Activated naive CD8-positive, alpha-beta T cell treated with anti-CD3 and anti-CD28 coated beads, Interleukin-2, amount 50 U/mL, for 24 hours (primary cell): ENCODE measurements around the gene PTPRT.

Source experiments
- ATAC-seq: fragments of 150-1000 bp; cut with Tn5 transposase; one replicate; pipeline ENCODE4 v1.10.0; 2021
- DNase-seq: peaks from one replicate; pipeline ENCODE4 v3.0.0; 2021
- H3K27ac Mint-ChIP-seq: one replicate; pipeline ENCODE4 v1.8.0; 2021; ENCODE audit warnings: mild to moderate bottlenecking, mixed read lengths
- H3K27me3 Mint-ChIP-seq: one replicate; pipeline ENCODE4 v1.8.0; 2021; ENCODE audit warnings: mixed read lengths
- H3K36me3 Mint-ChIP-seq: one replicate; pipeline ENCODE4 v1.8.0; 2021; ENCODE audit warnings: low read depth, mixed read lengths
- H3K4me1 Mint-ChIP-seq: one replicate; pipeline ENCODE4 v1.8.0; 2021; ENCODE audit warnings: mixed read lengths
- H3K4me3 Mint-ChIP-seq: one replicate; pipeline ENCODE4 v1.8.0; 2021; ENCODE audit warnings: mild to moderate bottlenecking, moderate library complexity, mixed read lengths
- H3K9me3 Mint-ChIP-seq: one replicate; pipeline ENCODE4 v1.8.0; 2021; ENCODE audit warnings: mixed read lengths

PTPRT gene

DNA sequence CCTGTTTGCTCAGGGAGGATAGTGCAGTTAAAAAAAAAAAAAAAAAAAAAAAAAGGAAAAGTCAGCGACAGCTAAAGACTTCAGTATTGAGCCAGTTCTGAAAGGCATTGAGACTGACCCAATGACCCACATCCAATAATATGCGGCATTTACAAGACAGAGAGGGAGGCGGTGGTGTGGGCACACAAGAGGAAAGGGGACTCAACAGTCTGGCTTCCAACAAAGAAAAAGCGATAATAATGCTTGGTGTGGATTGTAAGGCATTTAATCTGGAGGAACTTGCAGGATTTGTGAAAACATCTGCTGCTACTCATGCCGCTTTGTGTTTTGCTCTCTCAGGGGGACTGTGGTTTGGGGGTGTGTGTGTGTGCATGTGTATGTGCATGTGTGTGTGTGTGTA lies 787.3 kb downstream of the PTPRT start:
- Mint-ChIP-seq H3K9me3 (no peaks in the 10 kb centered on the region), H3K27me3 (no peaks in the 10 kb centered on the region), H3K4me1 (no peaks in the 10 kb centered on the region), H3K27ac (no peak overlapping the region), H3K36me3 (no peaks in the 10 kb centered on the region), H3K4me3 (no peak overlapping the region)
- ATAC-seq (no peak), DNase-seq (no peak)

DNA sequence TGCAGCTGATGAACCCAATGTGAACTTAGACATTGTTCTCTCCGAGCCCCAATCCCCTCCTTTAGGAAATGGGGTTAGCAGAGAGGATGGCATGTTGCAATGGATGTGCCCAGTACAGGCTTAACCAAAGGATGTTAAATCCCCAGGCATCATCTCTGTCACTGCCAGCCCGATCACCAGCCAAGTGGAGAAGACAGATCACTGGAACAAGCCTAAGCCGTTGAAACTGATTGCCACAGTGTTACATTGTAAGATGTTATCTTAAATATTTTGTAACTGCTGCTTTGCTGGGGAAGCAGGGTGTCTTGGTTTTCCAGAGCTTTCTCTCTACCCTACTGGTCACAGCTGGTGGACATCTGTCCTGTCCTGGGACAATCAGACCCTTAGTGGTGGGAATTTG lies 788.1 kb downstream of the PTPRT start:
- Mint-ChIP-seq H3K36me3 (no peaks in the 10 kb centered on the region), H3K4me3 (no peak overlapping the region), H3K4me1 (no peaks in the 10 kb centered on the region), H3K27me3 (no peaks in the 10 kb centered on the region), H3K27ac (no peak overlapping the region), H3K9me3 (no peaks in the 10 kb centered on the region)
- no peak for ATAC-seq
- no peak for DNase-seq

DNA sequence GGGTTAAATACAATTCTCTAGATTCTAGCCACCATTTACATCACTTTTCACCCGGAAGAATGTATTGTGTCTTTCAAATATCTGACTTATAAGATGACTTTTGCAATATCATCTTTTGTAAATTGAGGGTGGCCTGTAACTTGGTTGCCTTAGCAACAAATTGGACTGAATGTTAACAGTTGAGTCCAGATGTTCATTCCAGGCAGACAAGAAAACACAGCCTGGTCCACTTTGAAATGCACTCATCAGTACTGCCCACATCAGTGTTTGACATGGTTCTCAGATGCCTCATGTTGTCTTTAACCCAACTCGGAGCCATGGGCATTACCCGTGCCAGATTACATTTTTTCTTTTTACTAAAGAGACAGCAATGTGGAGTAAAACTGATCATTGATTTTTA lies 789.9 kb downstream of the PTPRT start:
- no peaks in the 10 kb centered on the region for H3K36me3 Mint-ChIP-seq
- DNase-seq, result no peak
- no peak overlapping the region for H3K4me3 Mint-ChIP-seq
- H3K27ac Mint-ChIP-seq, result no peak overlapping the region
- no peaks in the 10 kb centered on the region for H3K9me3 Mint-ChIP-seq
- ATAC-seq, result no peak
- H3K27me3 Mint-ChIP-seq, result no peaks in the 10 kb centered on the region
- no peaks in the 10 kb centered on the region for H3K4me1 Mint-ChIP-seq

DNA sequence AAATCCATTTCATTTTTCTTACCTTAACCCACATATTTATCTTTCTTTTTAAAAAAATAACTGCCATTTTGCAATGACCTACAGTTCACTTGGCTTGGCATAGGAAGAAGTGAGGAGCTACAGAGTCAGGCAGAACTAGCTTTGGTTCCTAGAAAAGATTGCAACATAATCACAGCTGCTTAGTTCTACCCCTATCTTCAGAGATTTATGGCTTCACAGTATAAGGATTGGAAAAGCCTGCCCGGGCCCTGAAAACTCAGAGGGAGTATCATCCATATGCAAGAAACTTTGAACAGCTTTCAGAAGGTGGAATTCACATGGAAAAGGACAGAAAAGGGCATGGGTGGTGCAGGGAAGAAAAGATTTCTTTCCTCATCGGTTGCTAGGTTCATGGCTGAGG lies 797.3 kb downstream of the PTPRT start:
- H3K27ac Mint-ChIP-seq, result no peak overlapping the region
- no peaks in the 10 kb centered on the region for H3K27me3 Mint-ChIP-seq
- ATAC-seq (no peak), DNase-seq (no peak)
- H3K4me1 Mint-ChIP-seq, result no peaks in the 10 kb centered on the region
- no peaks in the 10 kb centered on the region for H3K36me3 Mint-ChIP-seq
- no peak overlapping the region for H3K4me3 Mint-ChIP-seq
- H3K9me3 Mint-ChIP-seq, result no peaks in the 10 kb centered on the region

DNA sequence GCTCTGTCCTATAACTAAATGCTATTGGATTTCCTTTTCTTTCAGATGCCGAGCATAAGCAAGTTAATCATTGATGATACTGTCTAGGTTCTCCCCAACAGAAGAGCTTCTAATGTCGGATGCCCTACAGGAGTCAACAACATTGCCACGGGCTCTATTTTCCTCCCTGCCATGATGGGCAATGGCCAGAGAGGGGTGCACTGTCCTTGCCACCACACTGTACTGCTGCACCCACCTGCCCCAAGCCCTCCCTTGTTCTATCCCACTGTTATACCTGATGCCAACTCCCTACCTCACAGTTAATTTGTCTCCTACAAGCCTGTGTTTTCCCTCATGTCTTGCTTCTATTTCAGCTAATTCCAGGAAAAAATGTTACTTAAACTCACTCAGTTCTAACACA lies 797.9 kb downstream of the PTPRT start:
- H3K4me3 Mint-ChIP-seq, result no peak overlapping the region
- H3K4me1 Mint-ChIP-seq, result no peaks in the 10 kb centered on the region
- no peaks in the 10 kb centered on the region for H3K36me3 Mint-ChIP-seq
- H3K27ac Mint-ChIP-seq, result no peak overlapping the region
- DNase-seq, result no peak
- H3K9me3 Mint-ChIP-seq, result no peaks in the 10 kb centered on the region
- no peaks in the 10 kb centered on the region for H3K27me3 Mint-ChIP-seq
- no peak for ATAC-seq

DNA sequence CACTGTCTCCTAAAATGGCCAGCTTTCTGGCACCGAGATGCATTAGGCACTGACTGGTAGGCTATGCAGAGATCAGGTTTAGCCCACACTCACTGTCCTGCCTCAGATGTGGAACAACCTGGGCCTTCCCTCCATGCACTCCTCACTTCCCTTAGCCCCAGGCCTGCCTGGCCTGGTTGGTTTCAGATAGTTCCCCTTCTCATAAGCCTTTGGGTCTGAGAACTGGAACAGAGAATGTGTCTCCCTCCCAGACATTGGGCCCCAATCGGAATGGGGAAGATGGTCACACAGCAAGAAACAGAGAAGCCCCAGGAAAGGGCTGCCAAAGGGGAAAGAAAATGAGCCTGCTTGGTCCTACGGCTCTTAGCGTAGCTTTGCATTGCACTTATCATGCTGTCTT lies 809.4 kb downstream of the PTPRT start:
- H3K27me3 Mint-ChIP-seq, result peaks cover 2% of the 10 kb centered on the region
- DNase-seq (no peak), ATAC-seq (no peak)
- H3K4me1 Mint-ChIP-seq, result no peaks in the 10 kb centered on the region
- no peak overlapping the region for H3K4me3 Mint-ChIP-seq
- no peak overlapping the region for H3K27ac Mint-ChIP-seq
- peaks cover 13% of the 10 kb centered on the region for H3K9me3 Mint-ChIP-seq
- no peaks in the 10 kb centered on the region for H3K36me3 Mint-ChIP-seq

DNA sequence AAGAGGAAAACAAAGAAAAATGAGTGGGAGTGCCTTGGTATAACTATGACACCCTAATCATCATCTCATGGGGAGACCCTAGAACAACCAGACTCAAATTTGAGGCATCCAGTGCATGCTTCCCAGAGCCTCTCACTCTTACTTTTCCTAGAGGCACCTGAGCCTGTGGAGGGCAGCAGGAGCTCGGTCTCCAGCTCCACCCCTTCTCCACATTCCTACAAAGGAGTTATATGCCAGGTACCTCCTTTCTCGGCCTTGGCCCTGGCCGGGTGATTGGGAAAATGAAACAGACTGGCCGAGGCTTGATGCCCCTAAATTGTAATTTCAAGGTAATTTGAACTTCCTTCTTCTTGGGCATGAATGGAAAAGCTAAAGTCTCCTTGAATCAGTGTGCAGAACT lies 810.3 kb downstream of the PTPRT start:
- Mint-ChIP-seq H3K27me3 (peaks cover 2% of the 10 kb centered on the region), H3K9me3 (peaks cover 13% of the 10 kb centered on the region), H3K36me3 (no peaks in the 10 kb centered on the region), H3K27ac (no peak overlapping the region), H3K4me3 (no peak overlapping the region), H3K4me1 (no peaks in the 10 kb centered on the region)
- no peak for DNase-seq
- ATAC-seq, result no peak

DNA sequence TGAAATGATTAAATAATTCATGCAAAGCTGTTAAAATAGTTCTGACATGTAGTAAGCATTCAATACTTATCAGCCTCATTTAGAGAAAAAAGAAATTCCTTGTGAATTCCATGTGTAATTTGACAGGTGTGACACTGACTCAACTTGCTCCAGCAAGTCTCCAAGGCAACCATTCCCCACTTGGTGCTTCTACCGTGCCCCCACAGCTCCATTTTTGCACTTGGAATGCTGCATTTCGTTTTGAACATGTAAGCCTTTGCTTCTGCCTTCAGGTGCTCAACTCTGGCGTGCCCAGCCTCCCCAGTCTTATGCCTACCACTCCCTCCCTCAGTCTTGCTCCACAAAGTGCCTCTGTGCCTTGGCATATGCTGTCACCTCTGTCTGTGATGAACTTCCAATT lies 810.9 kb downstream of the PTPRT start:
- Mint-ChIP-seq H3K27me3 (peaks cover 2% of the 10 kb centered on the region), H3K36me3 (no peaks in the 10 kb centered on the region), H3K9me3 (peaks cover 13% of the 10 kb centered on the region), H3K4me1 (no peaks in the 10 kb centered on the region), H3K27ac (no peak overlapping the region), H3K4me3 (no peak overlapping the region)
- DNase-seq (no peak), ATAC-seq (no peak)

DNA sequence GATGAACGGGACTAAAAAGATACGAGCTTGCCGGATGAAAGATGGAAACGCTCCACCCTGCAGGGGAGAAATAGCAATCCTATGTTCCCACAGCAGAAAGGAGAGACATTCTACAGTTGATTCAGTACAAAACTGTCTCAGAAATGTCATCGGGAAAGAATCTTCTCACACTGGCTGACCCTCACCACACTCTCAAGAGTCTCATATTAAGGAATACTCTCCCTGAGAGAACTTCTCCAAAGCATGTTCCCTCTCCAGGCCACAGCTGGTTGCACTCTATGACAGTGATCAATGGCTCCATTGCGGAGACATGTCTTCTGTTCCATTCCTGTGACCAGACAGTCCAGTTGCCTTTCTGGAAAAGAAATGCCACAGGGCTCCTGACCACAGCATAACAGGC lies 813.6 kb downstream of the PTPRT start:
- Mint-ChIP-seq H3K4me3 (no peak overlapping the region), H3K4me1 (no peaks in the 10 kb centered on the region), H3K9me3 (peaks cover 10% of the 10 kb centered on the region), H3K27ac (no peak overlapping the region), H3K36me3 (no peaks in the 10 kb centered on the region), H3K27me3 (no peaks in the 10 kb centered on the region)
- ATAC-seq, result no peak
- no peak for DNase-seq

DNA sequence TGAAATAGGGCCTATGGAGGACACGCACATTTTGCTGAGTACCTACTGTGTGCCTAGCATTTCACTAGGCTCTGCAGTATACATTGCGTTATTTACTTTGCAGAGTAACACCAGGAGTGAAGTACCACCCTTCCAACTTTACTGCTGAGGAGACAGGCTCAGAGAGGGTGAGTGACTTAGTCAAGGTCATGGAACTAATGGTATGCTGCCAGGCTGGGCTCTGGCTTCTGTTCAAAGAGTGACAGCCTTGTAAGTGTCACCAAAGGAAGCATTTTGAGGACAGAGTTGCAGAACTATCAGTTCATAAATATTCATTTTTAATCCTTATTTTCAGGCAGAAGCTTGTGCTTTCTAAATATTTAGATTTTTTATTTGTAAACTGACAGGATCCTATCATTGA lies 816.7 kb downstream of the PTPRT start:
- no peak for DNase-seq
- Mint-ChIP-seq H3K27ac (no peak overlapping the region), H3K27me3 (no peaks in the 10 kb centered on the region), H3K4me1 (no peaks in the 10 kb centered on the region), H3K36me3 (no peaks in the 10 kb centered on the region), H3K9me3 (peaks cover 5% of the 10 kb centered on the region), H3K4me3 (no peak overlapping the region)
- no peak for ATAC-seq

DNA sequence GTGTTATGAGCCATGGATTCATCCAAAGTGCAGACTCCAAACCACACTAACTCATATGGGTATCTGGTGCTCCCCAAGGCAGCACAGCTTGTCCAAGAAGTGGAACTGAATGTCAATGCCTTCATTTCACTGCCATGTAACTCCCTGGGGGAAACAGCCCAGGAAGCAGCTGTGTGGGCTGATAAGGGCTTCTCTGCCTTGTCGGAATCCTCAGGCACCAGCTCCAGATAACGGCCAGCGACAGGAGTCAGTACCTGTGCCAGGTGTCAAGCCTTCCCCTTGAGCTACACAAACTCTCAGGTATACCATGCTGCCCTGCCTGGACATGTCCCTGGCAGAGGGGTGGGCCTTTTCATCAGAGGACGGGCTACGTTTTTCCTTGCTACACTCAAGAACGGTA lies 819.6 kb downstream of the PTPRT start:
- Mint-ChIP-seq H3K9me3 (no peaks in the 10 kb centered on the region), H3K27ac (no peak overlapping the region), H3K27me3 (peaks cover 2% of the 10 kb centered on the region), H3K4me3 (no peak overlapping the region), H3K36me3 (no peaks in the 10 kb centered on the region), H3K4me1 (no peaks in the 10 kb centered on the region)
- DNase-seq (no peak), ATAC-seq (no peak)

DNA sequence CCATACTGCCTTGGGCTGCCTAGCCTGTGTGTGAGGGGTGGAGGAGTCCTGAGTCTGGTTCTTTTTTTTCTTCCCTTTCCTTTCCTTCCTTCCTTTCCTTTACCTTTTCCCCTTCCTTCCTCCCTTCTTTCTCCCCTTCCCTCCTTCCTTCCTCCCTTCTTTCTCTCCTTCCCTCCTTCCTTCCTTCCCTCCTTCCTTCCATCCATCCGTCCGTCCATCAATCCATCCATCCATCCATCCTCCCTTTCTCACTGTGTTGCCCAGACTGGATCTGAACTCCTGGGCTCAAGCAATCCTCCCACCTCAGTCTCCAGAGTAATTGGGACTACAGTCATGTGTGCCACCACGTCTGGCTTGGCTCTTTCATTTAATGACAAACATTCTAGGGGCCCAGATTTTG lies 820.8 kb downstream of the PTPRT start:
- Mint-ChIP-seq H3K9me3 (no peaks in the 10 kb centered on the region), H3K27me3 (peaks cover 2% of the 10 kb centered on the region), H3K36me3 (no peaks in the 10 kb centered on the region), H3K4me3 (no peak overlapping the region), H3K4me1 (no peaks in the 10 kb centered on the region), H3K27ac (no peak overlapping the region)
- ATAC-seq (no peak), DNase-seq (no peak)

DNA sequence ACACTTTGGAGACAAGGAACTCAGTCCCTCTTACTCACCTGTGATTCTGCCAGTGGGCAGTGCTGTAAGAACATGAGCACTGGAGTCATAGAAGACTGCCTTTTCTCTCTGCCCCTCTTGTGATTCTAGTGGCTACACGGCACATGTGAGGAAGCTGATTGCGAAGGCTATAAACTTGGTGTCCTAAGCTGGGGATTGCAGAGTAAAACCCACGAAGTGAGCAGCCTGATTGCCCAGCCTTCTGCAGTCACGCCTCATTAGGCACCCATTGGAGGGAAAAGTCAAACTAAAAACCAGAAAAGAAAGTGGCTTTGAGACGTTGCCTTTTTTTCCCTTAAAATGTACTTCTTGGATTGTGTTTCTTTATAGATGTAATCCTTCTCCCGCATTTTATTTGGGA lies 823.1 kb downstream of the PTPRT start:
- no peaks in the 10 kb centered on the region for H3K4me1 Mint-ChIP-seq
- peaks cover 2% of the 10 kb centered on the region for H3K27me3 Mint-ChIP-seq
- no peaks in the 10 kb centered on the region for H3K36me3 Mint-ChIP-seq
- H3K4me3 Mint-ChIP-seq, result no peak overlapping the region
- DNase-seq, result no peak
- H3K9me3 Mint-ChIP-seq, result no peaks in the 10 kb centered on the region
- no peak overlapping the region for H3K27ac Mint-ChIP-seq
- no peak for ATAC-seq

DNA sequence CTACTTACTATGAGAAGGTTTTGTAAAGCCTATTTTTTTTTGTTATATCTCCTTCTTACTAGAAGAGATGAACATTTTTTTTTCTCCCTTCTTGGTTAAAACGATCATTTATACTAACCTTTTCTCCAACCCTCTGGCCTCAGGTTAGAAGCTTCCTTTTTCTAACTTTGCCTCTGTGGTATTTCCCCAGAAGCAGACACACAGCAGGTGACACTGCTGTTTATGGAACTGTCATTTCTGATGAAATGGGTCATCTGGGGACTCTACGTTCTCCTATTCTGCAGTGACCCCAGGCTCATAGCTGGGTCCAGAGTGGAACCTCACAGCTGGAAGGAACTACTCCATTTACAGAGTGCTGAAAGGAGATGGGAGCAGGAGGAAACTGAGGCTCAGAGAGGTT lies 825.3 kb downstream of the PTPRT start:
- Mint-ChIP-seq H3K36me3 (no peaks in the 10 kb centered on the region), H3K9me3 (no peaks in the 10 kb centered on the region), H3K4me1 (no peaks in the 10 kb centered on the region), H3K4me3 (no peak overlapping the region), H3K27me3 (peaks cover 2% of the 10 kb centered on the region), H3K27ac (no peak overlapping the region)
- no peak for ATAC-seq
- no peak for DNase-seq

DNA sequence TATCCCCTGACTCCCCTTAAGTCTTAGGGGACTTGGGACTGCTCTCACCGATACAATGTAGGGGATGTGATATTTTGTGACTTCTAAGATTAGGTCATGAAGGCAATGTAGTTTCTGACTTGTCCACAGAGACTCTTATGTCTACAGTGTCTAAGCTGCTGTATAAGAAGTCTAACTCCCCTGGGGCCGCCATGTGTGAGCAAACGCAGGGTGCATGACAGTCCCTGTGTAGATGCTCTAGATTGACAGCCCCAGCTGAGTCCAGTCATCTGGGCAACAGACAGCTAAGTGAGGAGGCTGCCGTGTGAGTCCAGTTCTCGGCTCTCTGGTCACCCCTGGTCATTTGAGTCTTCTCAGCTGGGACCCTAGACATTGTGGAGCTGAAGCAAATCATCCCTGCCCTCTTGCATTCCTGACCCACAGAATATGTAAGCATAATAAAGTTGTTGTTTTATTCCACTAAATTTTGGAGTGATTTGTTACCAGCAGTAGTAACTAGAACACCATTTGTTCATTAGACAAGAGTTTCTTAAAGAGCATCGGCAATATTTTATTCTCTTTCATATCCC lies 828.2 kb downstream of the PTPRT start:
- no peaks in the 10 kb centered on the region for H3K36me3 Mint-ChIP-seq
- no peaks in the 10 kb centered on the region for H3K4me1 Mint-ChIP-seq
- DNase-seq, result no peak
- peaks cover 2% of the 10 kb centered on the region for H3K27me3 Mint-ChIP-seq
- H3K27ac Mint-ChIP-seq, result no peak overlapping the region
- H3K4me3 Mint-ChIP-seq, result no peak overlapping the region
- ATAC-seq, result no peak
- no peaks in the 10 kb centered on the region for H3K9me3 Mint-ChIP-seq

DNA sequence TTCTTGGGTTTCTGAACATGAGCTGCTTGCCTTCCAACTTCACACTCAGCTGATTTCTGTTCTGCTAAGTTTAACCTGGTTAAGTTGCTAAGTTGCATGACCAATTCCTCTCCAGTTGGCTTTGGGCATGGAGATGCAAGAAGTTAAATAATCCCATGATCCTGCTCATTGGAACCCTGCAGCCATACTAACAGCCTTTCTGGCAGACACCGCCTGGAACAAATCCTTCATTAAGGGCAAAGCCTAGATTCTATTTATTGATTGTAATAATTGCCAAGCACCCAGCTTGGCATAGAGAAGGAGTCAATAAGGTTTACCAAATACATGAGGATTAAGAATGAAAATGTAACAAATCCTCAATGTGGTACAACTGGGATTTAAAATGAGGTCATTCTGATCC lies 829.1 kb downstream of the PTPRT start:
- H3K4me3 Mint-ChIP-seq, result no peak overlapping the region
- H3K27me3 Mint-ChIP-seq, result no peaks in the 10 kb centered on the region
- H3K27ac Mint-ChIP-seq, result no peak overlapping the region
- no peak for ATAC-seq
- no peaks in the 10 kb centered on the region for H3K36me3 Mint-ChIP-seq
- peaks cover 4% of the 10 kb centered on the region for H3K9me3 Mint-ChIP-seq
- no peaks in the 10 kb centered on the region for H3K4me1 Mint-ChIP-seq
- no peak for DNase-seq
